Liver (tissue), 9 donors: ENCODE data around the gene NSMF. TPM values are rescaled to one million over a fixed set of nuclear protein-coding genes. Genes with fewer than 3 reads are reported as not detected.

Experiments
- DNase-seq: peaks from one replicate; pipeline ENCODE4 v3.0.0-alpha.2; 2017; ENCODE audit warnings: low spot score
- H3K27ac ChIP-seq, 2 donors: one replicate each; pipeline ENCODE4 v1.7.0; 2013; ENCODE audit warnings: inconsistent platforms in 2 of 2, low read length in 2 of 2, control low read depth in 1 of 2, low read depth in 1 of 2, mild to moderate bottlenecking in 1 of 2
- H3K27me3 ChIP-seq, 4 donors: one replicate each; pipeline versions ENCODE4 v1.6.1 to v1.7.0; 2013; ENCODE audit warnings: low read length in 3 of 4, inconsistent platforms in 1 of 4, mild to moderate bottlenecking in 1 of 4, moderate library complexity in 1 of 4; ENCODE audit not compliant: control insufficient read depth in 4 of 4, insufficient read depth in 4 of 4
- H3K36me3 ChIP-seq, 4 donors: one replicate each; pipeline versions ENCODE4 v1.6.1 to v1.7.0; 2013; ENCODE audit warnings: low read length in 3 of 4, mild to moderate bottlenecking in 3 of 4, low read depth in 1 of 4, moderate library complexity in 1 of 4; ENCODE audit not compliant: control insufficient read depth in 4 of 4, insufficient read depth in 3 of 4
- H3K4me1 ChIP-seq, 4 donors: one replicate each; pipeline versions ENCODE4 v1.6.1 to v1.7.0; 2013; ENCODE audit warnings: low read length in 3 of 4, mild to moderate bottlenecking in 3 of 4, moderate library complexity in 1 of 4; ENCODE audit not compliant: control insufficient read depth in 4 of 4, insufficient read depth in 4 of 4
- H3K4me3 ChIP-seq, 3 donors: one replicate each; pipeline versions ENCODE4 v1.6.1 to v1.7.0; 2013; ENCODE audit warnings: low read length in 3 of 3, control low read depth in 1 of 3, low read depth in 1 of 3, mild to moderate bottlenecking in 1 of 3
- H3K9ac ChIP-seq, 2 donors: one replicate each; pipeline ENCODE4 v1.7.0; 2013; ENCODE audit warnings: low read length in 2 of 2, mild to moderate bottlenecking in 2 of 2, moderate library complexity in 2 of 2, control low read depth in 1 of 2, low read depth in 1 of 2
- H3K9me3 ChIP-seq, 4 donors: one replicate each; pipeline versions ENCODE4 v1.6.1 to v1.7.0; 2013; ENCODE audit warnings: low read length in 3 of 4; ENCODE audit not compliant: control insufficient read depth in 4 of 4
- CTCF ChIP-seq: fragments of 150-350 bp; IDR thresholded peaks from 2 replicates; pipeline ENCODE4 v1.5.1; 2017; ENCODE audit warnings: improper control_type of control experiment, low read depth, low read length; ENCODE audit not compliant: missing input control
- EGR1 ChIP-seq, 2 donors: IDR thresholded peaks; 2 replicates each; pipeline ENCODE4 v1.6.1; 2016 to 2018; ENCODE audit warnings: antibody characterized with exemption in 2 of 2, low read depth in 2 of 2
- FOXA1 ChIP-seq: IDR thresholded peaks from 2 replicates; pipeline ENCODE4 v1.6.1; 2016; ENCODE audit warnings: antibody characterized with exemption
- FOXA2 ChIP-seq: IDR thresholded peaks from 2 replicates; pipeline ENCODE4 v1.6.1; 2016; ENCODE audit warnings: antibody characterized with exemption
- GABPA ChIP-seq, 2 donors: IDR thresholded peaks in 1 of 2; conservative IDR thresholded peaks in 1 of 2; 2 replicates each; pipeline ENCODE4 v1.6.1; 2016; ENCODE audit warnings: antibody characterized with exemption in 2 of 2, mild to moderate bottlenecking in 1 of 2, moderate library complexity in 1 of 2
- HNF4A ChIP-seq, 2 donors: conservative IDR thresholded peaks; 2 replicates each; pipeline ENCODE4 v1.6.1; 2016; ENCODE audit warnings: antibody characterized with exemption in 2 of 2, mild to moderate bottlenecking in 2 of 2
- HNF4G ChIP-seq: IDR thresholded peaks from 2 replicates; pipeline ENCODE4 v1.6.1; 2016; ENCODE audit warnings: antibody characterized with exemption
- JUND ChIP-seq, 2 donors: IDR thresholded peaks; 2 replicates each; pipeline ENCODE4 v1.6.1; 2016; ENCODE audit warnings: antibody characterized with exemption in 2 of 2
- NR2F2 ChIP-seq: IDR thresholded peaks from 2 replicates; pipeline ENCODE4 v1.6.1; 2016; ENCODE audit warnings: antibody characterized with exemption
- RAD21 ChIP-seq, 2 donors: IDR thresholded peaks; 2 replicates each; pipeline ENCODE4 v1.6.1; 2016; ENCODE audit warnings: antibody characterized with exemption in 2 of 2, mild to moderate bottlenecking in 2 of 2
- RXRA ChIP-seq, 2 donors: IDR thresholded peaks; 2 replicates each; pipeline ENCODE4 v1.6.1; 2017 to 2018; ENCODE audit warnings: antibody characterized with exemption in 2 of 2, mild to moderate bottlenecking in 1 of 2
- SP1 ChIP-seq: IDR thresholded peaks from 2 replicates; pipeline ENCODE4 v1.6.1; 2018; ENCODE audit warnings: antibody characterized with exemption, mild to moderate bottlenecking
- TAF1 ChIP-seq: conservative IDR thresholded peaks from 2 replicates; pipeline ENCODE4 v1.6.1; 2016; ENCODE audit warnings: antibody characterized with exemption, mild to moderate bottlenecking
- YY1 ChIP-seq: IDR thresholded peaks from 2 replicates; pipeline ENCODE4 v1.6.1; 2016; ENCODE audit warnings: antibody characterized with exemption, mild to moderate bottlenecking
- WGBS: extraction: QIAGEN DNeasy Blood & Tissue Kit; methylation state at CpG from one replicate; pipeline ENCODE4 v1.1.7; 2013; 5-methylcytosine and 5-hydroxymethylcytosine counted together
- polyA plus RNA-seq, 2 donors: library from polyadenylated mRNA; stranded (reverse) in 1 of 2; unstranded in 1 of 2; fragments of 200-250 nt in 1 of 2; fragments of >200 nt in 1 of 2; fragmentation: Nextera tagmentation in 1 of 2; extraction: Ambion mirVana in 1 of 2; gene quantifications; one replicate each; pipeline versions ENCODE4 v1.2.1 to v1.2.3, GENCODE V29; 2013 to 2015
- total RNA-seq, 2 donors: library from RNA; depleted of rRNA; stranded (reverse); fragments of >200 nt; gene quantifications; one replicate each; pipeline ENCODE4 v1.2.3, GENCODE V29; 2014
- TF ChIP-seq, protein P1 (sequence below): IDR thresholded peaks from 2 replicates; pipeline ENCODE4 v1.6.1; 2016; ENCODE audit warnings: antibody characterized with exemption
- TF ChIP-seq, protein P2 (sequence below): IDR thresholded peaks from 2 replicates; pipeline ENCODE4 v1.6.1; 2016; ENCODE audit warnings: antibody characterized with exemption, mild to moderate bottlenecking
- TF ChIP-seq, protein P3 (sequence below): IDR thresholded peaks from 2 replicates; pipeline ENCODE4 v1.6.1; 2016; ENCODE audit warnings: antibody characterized with exemption
- TF ChIP-seq, protein P4 (sequence below): IDR thresholded peaks from 2 replicates; pipeline ENCODE4 v1.6.1; 2016; ENCODE audit warnings: antibody characterized with exemption
- donor health status: healthy.
- donor health status: healthy.
- donor health status: healthy.
- donor health status: healthy.
- donor health status: healthy.

Gene NSMF
- total and polyA plus RNA-seq, 4 donors: 1.7 to 13.5 (median 8.7) TPM

GRCh38 chr9:137486545-137487453 lies 27.7 kb upstream of the NSMF start:
- Histone ChIP-seq H3K27ac (no peak overlapping the region), H3K27me3 (no peaks in the 10 kb centered on the region), H3K9me3 (no peaks in the 10 kb centered on the region), H3K4me1 (peaks cover 0 to 8% (median 6%) of the 10 kb centered on the region in 4 donors), H3K4me3 (no peak overlapping the region), H3K36me3 (peaks cover 0 to 19% (median 4%) of the 10 kb centered on the region in 4 donors), H3K9ac (no peak overlapping the region)
- no peak for TF ChIP-seq YY1
- no peak for TF ChIP-seq GABPA (IDR thresholded peaks at IDR 0.05 in 1 of 2, conservative IDR thresholded peaks at IDR 0.05 in 1 of 2)
- TF ChIP-seq, protein P1, sequence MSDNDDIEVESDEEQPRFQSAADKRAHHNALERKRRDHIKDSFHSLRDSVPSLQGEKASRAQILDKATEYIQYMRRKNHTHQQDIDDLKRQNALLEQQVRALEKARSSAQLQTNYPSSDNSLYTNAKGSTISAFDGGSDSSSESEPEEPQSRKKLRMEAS: no peak
- TF ChIP-seq FOXA1: no peak
- no peak for TF ChIP-seq HNF4A (conservative IDR thresholded peaks at IDR 0.05)
- TF ChIP-seq, protein P2, sequence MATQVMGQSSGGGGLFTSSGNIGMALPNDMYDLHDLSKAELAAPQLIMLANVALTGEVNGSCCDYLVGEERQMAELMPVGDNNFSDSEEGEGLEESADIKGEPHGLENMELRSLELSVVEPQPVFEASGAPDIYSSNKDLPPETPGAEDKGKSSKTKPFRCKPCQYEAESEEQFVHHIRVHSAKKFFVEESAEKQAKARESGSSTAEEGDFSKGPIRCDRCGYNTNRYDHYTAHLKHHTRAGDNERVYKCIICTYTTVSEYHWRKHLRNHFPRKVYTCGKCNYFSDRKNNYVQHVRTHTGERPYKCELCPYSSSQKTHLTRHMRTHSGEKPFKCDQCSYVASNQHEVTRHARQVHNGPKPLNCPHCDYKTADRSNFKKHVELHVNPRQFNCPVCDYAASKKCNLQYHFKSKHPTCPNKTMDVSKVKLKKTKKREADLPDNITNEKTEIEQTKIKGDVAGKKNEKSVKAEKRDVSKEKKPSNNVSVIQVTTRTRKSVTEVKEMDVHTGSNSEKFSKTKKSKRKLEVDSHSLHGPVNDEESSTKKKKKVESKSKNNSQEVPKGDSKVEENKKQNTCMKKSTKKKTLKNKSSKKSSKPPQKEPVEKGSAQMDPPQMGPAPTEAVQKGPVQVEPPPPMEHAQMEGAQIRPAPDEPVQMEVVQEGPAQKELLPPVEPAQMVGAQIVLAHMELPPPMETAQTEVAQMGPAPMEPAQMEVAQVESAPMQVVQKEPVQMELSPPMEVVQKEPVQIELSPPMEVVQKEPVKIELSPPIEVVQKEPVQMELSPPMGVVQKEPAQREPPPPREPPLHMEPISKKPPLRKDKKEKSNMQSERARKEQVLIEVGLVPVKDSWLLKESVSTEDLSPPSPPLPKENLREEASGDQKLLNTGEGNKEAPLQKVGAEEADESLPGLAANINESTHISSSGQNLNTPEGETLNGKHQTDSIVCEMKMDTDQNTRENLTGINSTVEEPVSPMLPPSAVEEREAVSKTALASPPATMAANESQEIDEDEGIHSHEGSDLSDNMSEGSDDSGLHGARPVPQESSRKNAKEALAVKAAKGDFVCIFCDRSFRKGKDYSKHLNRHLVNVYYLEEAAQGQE: no peak
- TF ChIP-seq EGR1 (IDR thresholded peaks at IDR 0.05; ENCODE audit: low read depth in 2 of 2): no peak
- TF ChIP-seq RXRA (IDR thresholded peaks at IDR 0.05): no peak
- TF ChIP-seq TAF1: no peak
- no peak for TF ChIP-seq FOXA2
- TF ChIP-seq, protein P3, sequence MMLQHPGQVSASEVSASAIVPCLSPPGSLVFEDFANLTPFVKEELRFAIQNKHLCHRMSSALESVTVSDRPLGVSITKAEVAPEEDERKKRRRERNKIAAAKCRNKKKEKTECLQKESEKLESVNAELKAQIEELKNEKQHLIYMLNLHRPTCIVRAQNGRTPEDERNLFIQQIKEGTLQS: no peak
- no peak for TF ChIP-seq NR2F2
- TF ChIP-seq SP1: no peak
- no peak for TF ChIP-seq CTCF
- TF ChIP-seq JUND (IDR thresholded peaks at IDR 0.05): no peak
- no peak for TF ChIP-seq RAD21 (IDR thresholded peaks at IDR 0.05)
- no peak for TF ChIP-seq HNF4G
- TF ChIP-seq, protein P4, sequence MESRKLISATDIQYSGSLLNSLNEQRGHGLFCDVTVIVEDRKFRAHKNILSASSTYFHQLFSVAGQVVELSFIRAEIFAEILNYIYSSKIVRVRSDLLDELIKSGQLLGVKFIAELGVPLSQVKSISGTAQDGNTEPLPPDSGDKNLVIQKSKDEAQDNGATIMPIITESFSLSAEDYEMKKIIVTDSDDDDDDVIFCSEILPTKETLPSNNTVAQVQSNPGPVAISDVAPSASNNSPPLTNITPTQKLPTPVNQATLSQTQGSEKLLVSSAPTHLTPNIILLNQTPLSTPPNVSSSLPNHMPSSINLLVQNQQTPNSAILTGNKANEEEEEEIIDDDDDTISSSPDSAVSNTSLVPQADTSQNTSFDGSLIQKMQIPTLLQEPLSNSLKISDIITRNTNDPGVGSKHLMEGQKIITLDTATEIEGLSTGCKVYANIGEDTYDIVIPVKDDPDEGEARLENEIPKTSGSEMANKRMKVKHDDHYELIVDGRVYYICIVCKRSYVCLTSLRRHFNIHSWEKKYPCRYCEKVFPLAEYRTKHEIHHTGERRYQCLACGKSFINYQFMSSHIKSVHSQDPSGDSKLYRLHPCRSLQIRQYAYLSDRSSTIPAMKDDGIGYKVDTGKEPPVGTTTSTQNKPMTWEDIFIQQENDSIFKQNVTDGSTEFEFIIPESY: no peak
- DNase-seq: no peak
- 93% methylated on average over 35 of the region's 35 CpGs for WGBS
